ENCODE measurements around the gene ABCA4. TPM values are rescaled to one million over a fixed set of nuclear protein-coding genes. Genes with fewer than 3 reads are reported as not detected.

Gene ABCA4
- total RNA-seq, 1 donor from 2014 or later = 3.2 TPM

GRCh38 chr1:94143809-94144176 is 22.8 kb upstream of the ABCA4 start:
- no peak for DNase-seq (ENCODE audit: extremely low spot score, unreplicated experiment)
- Mint-ChIP-seq H3K27me3 (no peaks in the 10 kb centered on the region), H3K36me3 (no peaks in the 10 kb centered on the region), H3K27ac (no peak overlapping the region), H3K4me1 (ENCODE audit: unreplicated experiment) (no peaks in the 10 kb centered on the region), H3K4me3 (no peak overlapping the region), H3K9me3 (no peaks in the 10 kb centered on the region)
- TF ChIP-seq CTCF (conservative IDR thresholded peaks at IDR 0.05) = no peak

GRCh38 chr1:94143173-94143808 is 22.3 kb upstream of the ABCA4 start:
- no peak overlapping the region for H3K4me3 Mint-ChIP-seq
- H3K27me3 Mint-ChIP-seq = no peaks in the 10 kb centered on the region
- no peaks in the 10 kb centered on the region for H3K9me3 Mint-ChIP-seq
- TF ChIP-seq CTCF (conservative IDR thresholded peaks at IDR 0.05) = no peak
- H3K27ac Mint-ChIP-seq = peak overlapping the region; percentile 21
- no peak for DNase-seq (ENCODE audit: extremely low spot score, unreplicated experiment)
- H3K4me1 Mint-ChIP-seq (ENCODE audit: unreplicated experiment) = no peaks in the 10 kb centered on the region
- no peaks in the 10 kb centered on the region for H3K36me3 Mint-ChIP-seq

GRCh38 chr1:94142583-94142982 is 21.6 kb upstream of the ABCA4 start:
- DNase-seq (ENCODE audit: extremely low spot score, unreplicated experiment) = no peak
- H3K4me3 Mint-ChIP-seq = no peak overlapping the region
- no peak for TF ChIP-seq CTCF (conservative IDR thresholded peaks at IDR 0.05)
- no peaks in the 10 kb centered on the region for H3K4me1 Mint-ChIP-seq (ENCODE audit: unreplicated experiment)
- no peaks in the 10 kb centered on the region for H3K27me3 Mint-ChIP-seq
- H3K9me3 Mint-ChIP-seq = no peaks in the 10 kb centered on the region
- peak overlapping the region; percentile 21 for H3K27ac Mint-ChIP-seq
- no peaks in the 10 kb centered on the region for H3K36me3 Mint-ChIP-seq

GRCh38 chr1:94142022-94142421 is 21.1 kb upstream of the ABCA4 start:
- no peaks in the 10 kb centered on the region for H3K4me1 Mint-ChIP-seq (ENCODE audit: unreplicated experiment)
- DNase-seq (ENCODE audit: extremely low spot score, unreplicated experiment) = no peak
- no peaks in the 10 kb centered on the region for H3K9me3 Mint-ChIP-seq
- peak overlapping the region; percentile 21 for H3K27ac Mint-ChIP-seq
- TF ChIP-seq CTCF (conservative IDR thresholded peaks at IDR 0.05) = no peak
- no peaks in the 10 kb centered on the region for H3K36me3 Mint-ChIP-seq
- H3K27me3 Mint-ChIP-seq = no peaks in the 10 kb centered on the region
- H3K4me3 Mint-ChIP-seq = no peak overlapping the region

- no peaks in the 10 kb centered on the region for H3K27me3 Mint-ChIP-seq
- peaks cover 10% of the 10 kb centered on the region for H3K4me1 Mint-ChIP-seq (ENCODE audit: unreplicated experiment)
- no peak overlapping the region for H3K27ac Mint-ChIP-seq
- H3K4me3 Mint-ChIP-seq = no peak overlapping the region
- DNase-seq (ENCODE audit: extremely low spot score, unreplicated experiment) = no peak
- H3K36me3 Mint-ChIP-seq = peaks cover 5% of the 10 kb centered on the region
- H3K9me3 Mint-ChIP-seq = no peaks in the 10 kb centered on the region
- TF ChIP-seq CTCF (conservative IDR thresholded peaks at IDR 0.05) = no peak
Measured at GRCh38 chr1:94132111-94132510, 11.2 kb upstream of the ABCA4 start.
